HepG2 (cell line): ENCODE results near the gene CAPN8. TPM values are rescaled to one million over a fixed set of nuclear protein-coding genes. Genes with fewer than 3 reads are reported as not detected.

Source experiments
- ESRRA ChIP-seq: sonication (generic); formaldehyde crosslinking; IDR thresholded peaks from 2 replicates; pipeline ENCODE4 v1.5.1; 2020; ENCODE audit warnings: mild to moderate bottlenecking, low read depth, missing genetic modification reagents
- FOSL2 ChIP-seq: sonication (generic); formaldehyde crosslinking; IDR thresholded peaks from 2 replicates; pipeline ENCODE4 v1.4.0; 2020; ENCODE audit warnings: missing genetic modification reagents
- GATAD1 ChIP-seq: IDR thresholded peaks from 2 replicates; pipeline ENCODE4 v1.6.1; 2016; ENCODE audit warnings: missing genetic modification reagents, missing compliant biosample characterization
- IRF2 ChIP-seq: IDR thresholded peaks from 2 replicates; pipeline ENCODE4 v1.6.1; 2018; ENCODE audit warnings: missing genetic modification reagents, missing compliant biosample characterization
- NFE2L1 ChIP-seq: sonication (generic); formaldehyde crosslinking; IDR thresholded peaks from 2 replicates; pipeline ENCODE4 v1.4.0; 2020; ENCODE audit warnings: missing genetic modification reagents, mild to moderate bottlenecking, borderline replicate concordance
- NR2C2 ChIP-seq: sonication (generic); formaldehyde crosslinking; IDR thresholded peaks from 2 replicates; pipeline ENCODE4 v1.4.0; 2020; ENCODE audit warnings: missing genetic modification reagents, mild to moderate bottlenecking, moderate library complexity, borderline replicate concordance
- SALL1 ChIP-seq: sonication (generic); formaldehyde crosslinking; IDR thresholded peaks from 2 replicates; pipeline ENCODE4 v1.8.0; 2022; ENCODE audit warnings: mild to moderate bottlenecking, missing genetic modification reagents
- SRSF1 ChIP-seq: fragments of 200-400 bp; formaldehyde crosslinking; optimal IDR thresholded peaks from 2 replicates; pipeline ENCODE3; 2017; ENCODE audit warnings: mild to moderate bottlenecking, low read depth, low read length, moderate library complexity
- U2AF1 ChIP-seq: fragments of 200-400 bp; formaldehyde crosslinking; optimal IDR thresholded peaks from 2 replicates; pipeline ENCODE3; 2017; ENCODE audit warnings: mild to moderate bottlenecking, low read depth, low read length
- ZNF263 ChIP-seq: sonication (generic); formaldehyde crosslinking; IDR thresholded peaks from 2 replicates; pipeline ENCODE4 v1.4.0; 2020; ENCODE audit warnings: missing genetic modification reagents
- ZNF781 ChIP-seq: sonication (generic); formaldehyde crosslinking; IDR thresholded peaks from 2 replicates; pipeline ENCODE4 v1.5.1; 2020; ENCODE audit warnings: borderline replicate concordance, mild to moderate bottlenecking, missing genetic modification reagents; ENCODE audit errors: not compliant biosample characterization
- ZNF83 ChIP-seq: sonication (generic); formaldehyde crosslinking; IDR thresholded peaks from 2 replicates; pipeline ENCODE4 v1.4.0; 2020; ENCODE audit warnings: missing genetic modification reagents, mild to moderate bottlenecking, borderline replicate concordance
- polyA plus RNA-seq, 8 experiments: library from polyadenylated mRNA; depleted of rRNA in 3 of 8; stranded (reverse) in 7 of 8; unstranded in 1 of 8; fragments of >200 nt; fragmentation: Illumina TruSeq in 4 of 8; extraction: Trizol in 4 of 8; gene quantifications; 2 replicates each; pipeline versions ENCODE4 v1.2.1 to v1.2.3, GENCODE V29; 2011 to 2016; ENCODE audit warnings: low read depth in 4 of 8, missing spikeins in 1 of 8, mixed read lengths in 1 of 8; ENCODE audit not compliant: insufficient read depth in 1 of 8
- total RNA-seq, 5 experiments: library from RNA; depleted of rRNA; stranded (reverse); fragments of >200 nt; fragmentation: Illumina TruSeq; extraction: Trizol; gene quantifications; 2 replicates each; pipeline ENCODE4 v1.2.3, GENCODE V29; 2016; ENCODE audit warnings: low read depth in 1 of 5
- TF ChIP-seq, protein P1 (sequence below): sonication (generic); formaldehyde crosslinking; IDR thresholded peaks from 2 replicates; pipeline ENCODE4 v1.4.0; 2020; ENCODE audit warnings: low read depth, mild to moderate bottlenecking, missing genetic modification reagents
- TF ChIP-seq, protein P2 (sequence below): sonication (generic); formaldehyde crosslinking; IDR thresholded peaks from 2 replicates; pipeline ENCODE4 v1.4.0; 2020; ENCODE audit warnings: missing genetic modification reagents
- TF ChIP-seq, protein P3 (sequence below): sonication (generic); formaldehyde crosslinking; IDR thresholded peaks from 2 replicates; pipeline ENCODE4 v1.4.0; 2020; ENCODE audit warnings: missing genetic modification reagents
- TF ChIP-seq, protein P4 (sequence below): sonication (generic); formaldehyde crosslinking; IDR thresholded peaks from 2 replicates; pipeline ENCODE4 v1.4.0; 2020; ENCODE audit warnings: missing genetic modification reagents
- TF ChIP-seq, protein P5 (sequence below): sonication (generic); formaldehyde crosslinking; IDR thresholded peaks from 2 replicates; pipeline ENCODE4 v1.4.0; 2020; ENCODE audit warnings: missing genetic modification reagents

The CAPN8 gene
- total and polyA plus RNA-seq, 2 of the 13 experiments (the other 11 are each of a cell fraction or from before 2014, with no cell fraction given): 0.20 to 0.25 TPM

DNA sequence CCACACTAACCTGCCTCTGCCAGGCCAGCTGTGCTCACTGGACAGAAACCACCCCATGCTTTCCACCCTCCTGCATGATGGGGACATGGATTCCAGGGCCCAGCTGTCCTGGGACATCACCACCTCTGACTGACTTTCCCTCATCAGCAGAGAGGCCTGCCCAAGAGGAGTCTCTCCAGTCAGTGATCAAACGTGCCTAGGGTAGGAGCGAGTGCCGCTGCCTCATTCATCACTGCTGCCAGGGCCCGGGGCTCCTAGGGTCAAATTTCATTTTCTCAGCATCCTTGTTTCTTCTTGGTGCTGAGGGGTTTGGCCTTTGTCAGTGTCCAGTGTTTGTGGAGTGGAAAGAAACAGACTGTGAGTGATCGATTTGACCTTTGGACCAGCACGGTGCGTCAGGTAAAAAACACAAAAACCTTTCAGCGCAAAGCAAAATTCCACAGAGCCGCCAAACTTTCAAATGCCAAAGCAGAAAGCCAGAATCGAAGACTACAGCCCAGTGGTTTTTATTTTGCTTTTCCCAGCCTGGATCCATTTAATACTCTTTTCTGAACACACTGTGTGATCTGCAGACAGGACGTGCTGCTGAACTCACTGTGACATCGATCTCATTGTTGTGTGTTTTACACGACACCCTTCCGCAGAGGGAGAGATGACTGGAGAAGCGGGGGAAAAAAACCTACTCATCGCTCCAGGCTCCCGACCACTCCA is 43.2 kb downstream of the CAPN8 start (continued):
- no peak for TF ChIP-seq NR2C2 (CRISPR knock-in tag)
- no peak for TF ChIP-seq U2AF1
- TF ChIP-seq, protein P1, sequence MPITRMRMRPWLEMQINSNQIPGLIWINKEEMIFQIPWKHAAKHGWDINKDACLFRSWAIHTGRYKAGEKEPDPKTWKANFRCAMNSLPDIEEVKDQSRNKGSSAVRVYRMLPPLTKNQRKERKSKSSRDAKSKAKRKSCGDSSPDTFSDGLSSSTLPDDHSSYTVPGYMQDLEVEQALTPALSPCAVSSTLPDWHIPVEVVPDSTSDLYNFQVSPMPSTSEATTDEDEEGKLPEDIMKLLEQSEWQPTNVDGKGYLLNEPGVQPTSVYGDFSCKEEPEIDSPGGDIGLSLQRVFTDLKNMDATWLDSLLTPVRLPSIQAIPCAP (CRISPR knock-in tag): no peak
- TF ChIP-seq, protein P2, sequence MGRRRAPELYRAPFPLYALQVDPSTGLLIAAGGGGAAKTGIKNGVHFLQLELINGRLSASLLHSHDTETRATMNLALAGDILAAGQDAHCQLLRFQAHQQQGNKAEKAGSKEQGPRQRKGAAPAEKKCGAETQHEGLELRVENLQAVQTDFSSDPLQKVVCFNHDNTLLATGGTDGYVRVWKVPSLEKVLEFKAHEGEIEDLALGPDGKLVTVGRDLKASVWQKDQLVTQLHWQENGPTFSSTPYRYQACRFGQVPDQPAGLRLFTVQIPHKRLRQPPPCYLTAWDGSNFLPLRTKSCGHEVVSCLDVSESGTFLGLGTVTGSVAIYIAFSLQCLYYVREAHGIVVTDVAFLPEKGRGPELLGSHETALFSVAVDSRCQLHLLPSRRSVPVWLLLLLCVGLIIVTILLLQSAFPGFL (CRISPR knock-in tag): no peak
- TF ChIP-seq GATAD1 (CRISPR knock-in tag): no peak
- TF ChIP-seq, protein P3, sequence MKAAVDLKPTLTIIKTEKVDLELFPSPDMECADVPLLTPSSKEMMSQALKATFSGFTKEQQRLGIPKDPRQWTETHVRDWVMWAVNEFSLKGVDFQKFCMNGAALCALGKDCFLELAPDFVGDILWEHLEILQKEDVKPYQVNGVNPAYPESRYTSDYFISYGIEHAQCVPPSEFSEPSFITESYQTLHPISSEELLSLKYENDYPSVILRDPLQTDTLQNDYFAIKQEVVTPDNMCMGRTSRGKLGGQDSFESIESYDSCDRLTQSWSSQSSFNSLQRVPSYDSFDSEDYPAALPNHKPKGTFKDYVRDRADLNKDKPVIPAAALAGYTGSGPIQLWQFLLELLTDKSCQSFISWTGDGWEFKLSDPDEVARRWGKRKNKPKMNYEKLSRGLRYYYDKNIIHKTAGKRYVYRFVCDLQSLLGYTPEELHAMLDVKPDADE: no peak
- no peak for TF ChIP-seq ESRRA (CRISPR knock-in tag)
- TF ChIP-seq, protein P4, sequence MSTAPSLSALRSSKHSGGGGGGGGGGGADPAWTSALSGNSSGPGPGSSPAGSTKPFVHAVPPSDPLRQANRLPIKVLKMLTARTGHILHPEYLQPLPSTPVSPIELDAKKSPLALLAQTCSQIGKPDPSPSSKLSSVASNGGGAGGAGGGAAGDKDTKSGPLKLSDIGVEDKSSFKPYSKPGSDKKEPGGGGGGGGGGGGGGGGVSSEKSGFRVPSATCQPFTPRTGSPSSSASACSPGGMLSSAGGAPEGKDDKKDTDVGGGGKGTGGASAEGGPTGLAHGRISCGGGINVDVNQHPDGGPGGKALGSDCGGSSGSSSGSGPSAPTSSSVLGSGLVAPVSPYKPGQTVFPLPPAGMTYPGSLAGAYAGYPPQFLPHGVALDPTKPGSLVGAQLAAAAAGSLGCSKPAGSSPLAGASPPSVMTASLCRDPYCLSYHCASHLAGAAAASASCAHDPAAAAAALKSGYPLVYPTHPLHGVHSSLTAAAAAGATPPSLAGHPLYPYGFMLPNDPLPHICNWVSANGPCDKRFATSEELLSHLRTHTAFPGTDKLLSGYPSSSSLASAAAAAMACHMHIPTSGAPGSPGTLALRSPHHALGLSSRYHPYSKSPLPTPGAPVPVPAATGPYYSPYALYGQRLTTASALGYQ (CRISPR knock-in tag): 0 out of 2 replicates have a peak, but pooled peaks have one; percentile 25
- TF ChIP-seq ZNF781 (CRISPR knock-in tag): no peak
- no peak for TF ChIP-seq SRSF1
- peak; percentile 66; the same call in 1 of the 2 replicates for TF ChIP-seq IRF2
- peak; percentile 52; the same call in 1 of the 2 replicates for TF ChIP-seq ZNF263 (CRISPR knock-in tag)
- TF ChIP-seq ZNF83 (CRISPR knock-in tag): no peak
- peak; percentile 59 for TF ChIP-seq SALL1 (CRISPR knock-in tag)
- TF ChIP-seq FOSL2: peak; percentile 58
- TF ChIP-seq NFE2L1 (CRISPR knock-in tag): no peak
- TF ChIP-seq, protein P5, sequence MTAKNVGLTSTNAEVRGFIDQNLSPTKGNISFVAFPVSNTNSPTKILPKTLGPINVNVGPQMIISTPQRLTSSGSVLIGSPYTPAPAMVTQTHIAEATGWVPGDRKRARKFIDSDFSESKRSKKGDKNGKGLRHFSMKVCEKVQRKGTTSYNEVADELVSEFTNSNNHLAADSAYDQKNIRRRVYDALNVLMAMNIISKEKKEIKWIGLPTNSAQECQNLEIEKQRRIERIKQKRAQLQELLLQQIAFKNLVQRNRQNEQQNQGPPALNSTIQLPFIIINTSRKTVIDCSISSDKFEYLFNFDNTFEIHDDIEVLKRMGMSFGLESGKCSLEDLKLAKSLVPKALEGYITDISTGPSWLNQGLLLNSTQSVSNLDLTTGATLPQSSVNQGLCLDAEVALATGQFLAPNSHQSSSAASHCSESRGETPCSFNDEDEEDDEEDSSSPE (CRISPR knock-in tag): no peak
